ENCODE measurements around the gene NAT9. TPM values are rescaled to one million over a fixed set of nuclear protein-coding genes. Genes with fewer than 3 reads are reported as not detected.

Gene NAT9
- 10 to 100 TPM; 24.7 to 87.0 (median 56.8) TPM for total RNA-seq
- 10 to 100 TPM; 19.7 to 44.8 TPM for polyA plus RNA-seq
- long read RNA-seq, donor 1, transcript NAT9-224 (6 exons, 583 nt) = minor isoform, 26 of 507 reads
- long read RNA-seq, donor 1, transcript NAT9-210 (7 exons, 1,860 nt) = major isoform, 128 of 507 reads
- long read RNA-seq, donor 1, transcript NAT9-225 (6 exons, 1,993 nt) = minor isoform, 31 of 507 reads
- long read RNA-seq, donor 1, transcript NAT9-201 (7 exons, 1,875 nt) = minor isoform, 97 of 507 reads
- long read RNA-seq, donor 1, partial matches to known transcripts = 27 of 507 reads
- long read RNA-seq, donor 1, other reads (novel, unspliced or antisense) = 170 of 507 reads
- long read RNA-seq, donor 2, transcript NAT9-210 (7 exons, 1,860 nt) = major isoform, 8 of 12 reads
- long read RNA-seq, donor 2, partial matches to known transcripts = 0 of 12 reads
- long read RNA-seq, donor 2, other reads (novel, unspliced or antisense) = 0 of 12 reads
- long read RNA-seq, donor 3, transcript NAT9-210 (7 exons, 1,860 nt) = major isoform, 34 of 145 reads
- long read RNA-seq, donor 3, transcript NAT9-201 (7 exons, 1,875 nt) = minor isoform, 21 of 145 reads
- long read RNA-seq, donor 3, transcript NAT9-225 (6 exons, 1,993 nt) = minor isoform, 12 of 145 reads
- long read RNA-seq, donor 3, transcript NAT9-224 (6 exons, 583 nt) = minor isoform, 6 of 145 reads
- long read RNA-seq, donor 3, partial matches to known transcripts = 4 of 145 reads
- long read RNA-seq, donor 3, other reads (novel, unspliced or antisense) = 57 of 145 reads

GRCh38 chr17:74776044-74776962, at the start of gene NAT9:
TSS of gene NAT9 (minus strand) at chr17:74776345. CDS start at chr17:74775698, 647 bp downstream.
- TF ChIP-seq EP300 (IDR thresholded peaks at IDR 0.05) (no peak), POLR2A (IDR thresholded peaks at IDR 0.05) (peak; percentile 59)
- intact Hi-C loops (cut with DNase I) = no loop called here
- Histone ChIP-seq H3K4me3 (peak within 1 kb of the TSS; percentile 97), H3K36me3 (no peaks in the 10 kb centered on the region), H3K27ac (peak within 1 kb of the TSS in 1 of 2 donors; percentile 54), H3K27me3 (no peaks in the 10 kb centered on the region), H3K9me3 (no peaks in the 10 kb centered on the region), H3K4me1 (ENCODE audit: insufficient read depth) (peaks cover 7% of the 10 kb centered on the region)
- 1% methylated on average over 54 to 64 of the region's 64 CpGs for WGBS, 3 donors
- DNase-seq = peak; percentile 98 to 99 (median 99)

- intact Hi-C loops (cut with DNase I) = no loop called here
- Histone ChIP-seq H3K27ac (no peak overlapping the region), H3K4me1 (ENCODE audit: insufficient read depth) (no peaks in the 10 kb centered on the region), H3K27me3 (no peaks in the 10 kb centered on the region), H3K9me3 (no peaks in the 10 kb centered on the region), H3K36me3 (no peaks in the 10 kb centered on the region), H3K4me3 (no peak overlapping the region)
- TF ChIP-seq EP300 (IDR thresholded peaks at IDR 0.05) = no peak
- no peak for TF ChIP-seq CTCF (IDR thresholded peaks at IDR 0.05)
- no peak for TF ChIP-seq POLR2A (IDR thresholded peaks at IDR 0.05)
- DNase-seq = no peak
- 77 to 82% (median 79%) methylated on average over 10 to 11 of the region's 11 CpGs for WGBS, 3 donors
Measured at GRCh38 chr17:74824961-74825627, 48.9 kb upstream of the NAT9 start.

- no peak overlapping the region for H3K4me3 ChIP-seq
- intact Hi-C loops (cut with DNase I) = no loop called here
- H3K27ac ChIP-seq = no peak overlapping the region
- no peak for DNase-seq
- WGBS, 3 donors = 63 to 88% (median 73%) methylated on average over 12 of the region's 12 CpGs
- H3K4me1 ChIP-seq (ENCODE audit: insufficient read depth) = no peaks in the 10 kb centered on the region
- no peaks in the 10 kb centered on the region for H3K27me3 ChIP-seq
- TF ChIP-seq EP300 (IDR thresholded peaks at IDR 0.05) = no peak
- no peak for TF ChIP-seq CTCF (IDR thresholded peaks at IDR 0.05)
- no peak for TF ChIP-seq POLR2A (IDR thresholded peaks at IDR 0.05)
- H3K36me3 ChIP-seq = no peaks in the 10 kb centered on the region
- H3K9me3 ChIP-seq = no peaks in the 10 kb centered on the region
Measured at GRCh38 chr17:74822939-74823367, 46.8 kb upstream of the NAT9 start.

GRCh38 chr17:74822335-74822938, 46.3 kb upstream of the NAT9 start:
- Histone ChIP-seq H3K4me3 (no peak overlapping the region), H3K4me1 (ENCODE audit: insufficient read depth) (no peaks in the 10 kb centered on the region), H3K27ac (no peak overlapping the region), H3K27me3 (no peaks in the 10 kb centered on the region), H3K9me3 (no peaks in the 10 kb centered on the region), H3K36me3 (no peaks in the 10 kb centered on the region)
- DNase-seq = no peak
- TF ChIP-seq POLR2A (IDR thresholded peaks at IDR 0.05) = no peak
- TF ChIP-seq EP300 (IDR thresholded peaks at IDR 0.05) = no peak
- no peak for TF ChIP-seq CTCF (IDR thresholded peaks at IDR 0.05)
- intact Hi-C loops (cut with DNase I) = no loop called here
- 79 to 80% (median 79%) methylated on average over 15 of the region's 15 CpGs for WGBS, 3 donors
